Liver (tissue), 3 donors: ENCODE data around the gene RAB40AL.

ENCODE experiments used
- ATF3 ChIP-seq: IDR thresholded peaks from 2 replicates; pipeline ENCODE4 v1.6.1; 2016; ENCODE audit warnings: antibody characterized with exemption
- CTCF ChIP-seq: fragments of 150-350 bp; IDR thresholded peaks from 2 replicates; pipeline ENCODE4 v1.5.1; 2017; ENCODE audit warnings: improper control_type of control experiment, low read depth, low read length; ENCODE audit not compliant: missing input control
- EGR1 ChIP-seq, 2 donors: IDR thresholded peaks; 2 replicates each; pipeline ENCODE4 v1.6.1; 2016 to 2018; ENCODE audit warnings: antibody characterized with exemption in 2 of 2, low read depth in 2 of 2
- GABPA ChIP-seq, 2 donors: IDR thresholded peaks in 1 of 2; conservative IDR thresholded peaks in 1 of 2; 2 replicates each; pipeline ENCODE4 v1.6.1; 2016; ENCODE audit warnings: antibody characterized with exemption in 2 of 2, mild to moderate bottlenecking in 1 of 2, moderate library complexity in 1 of 2
- HNF4G ChIP-seq: IDR thresholded peaks from 2 replicates; pipeline ENCODE4 v1.6.1; 2016; ENCODE audit warnings: antibody characterized with exemption
- JUND ChIP-seq, 2 donors: IDR thresholded peaks; 2 replicates each; pipeline ENCODE4 v1.6.1; 2016; ENCODE audit warnings: antibody characterized with exemption in 2 of 2
- NR2F2 ChIP-seq: IDR thresholded peaks from 2 replicates; pipeline ENCODE4 v1.6.1; 2016; ENCODE audit warnings: antibody characterized with exemption
- RAD21 ChIP-seq, 2 donors: IDR thresholded peaks; 2 replicates each; pipeline ENCODE4 v1.6.1; 2016; ENCODE audit warnings: antibody characterized with exemption in 2 of 2, mild to moderate bottlenecking in 2 of 2
- REST ChIP-seq: IDR thresholded peaks from 2 replicates; pipeline ENCODE4 v1.6.1; 2016; ENCODE audit warnings: antibody characterized with exemption, mild to moderate bottlenecking
- RXRA ChIP-seq, 2 donors: IDR thresholded peaks; 2 replicates each; pipeline ENCODE4 v1.6.1; 2017 to 2018; ENCODE audit warnings: antibody characterized with exemption in 2 of 2, mild to moderate bottlenecking in 1 of 2
- SP1 ChIP-seq: IDR thresholded peaks from 2 replicates; pipeline ENCODE4 v1.6.1; 2018; ENCODE audit warnings: antibody characterized with exemption, mild to moderate bottlenecking
- TAF1 ChIP-seq: conservative IDR thresholded peaks from 2 replicates; pipeline ENCODE4 v1.6.1; 2016; ENCODE audit warnings: antibody characterized with exemption, mild to moderate bottlenecking
- YY1 ChIP-seq: IDR thresholded peaks from 2 replicates; pipeline ENCODE4 v1.6.1; 2016; ENCODE audit warnings: antibody characterized with exemption, mild to moderate bottlenecking
- ZBTB33 ChIP-seq: IDR thresholded peaks from 2 replicates; pipeline ENCODE4 v1.6.1; 2016; ENCODE audit warnings: antibody characterized with exemption
- donor health status: healthy.
- donor health status: healthy.

GRCh38 chrX:102976286-102976685, 39.2 kb downstream of the RAB40AL start:
- TF ChIP-seq CTCF (no peak), EGR1 (IDR thresholded peaks at IDR 0.05; ENCODE audit: low read depth in 2 of 2) (no peak), HNF4G (no peak), REST (no peak), JUND (IDR thresholded peaks at IDR 0.05) (no peak), TAF1 (no peak), RAD21 (IDR thresholded peaks at IDR 0.05) (no peak), GABPA (IDR thresholded peaks at IDR 0.05 in 1 of 2, conservative IDR thresholded peaks at IDR 0.05 in 1 of 2) (no peak), ATF3 (no peak), YY1 (no peak), NR2F2 (no peak), SP1 (no peak), ZBTB33 (no peak), RXRA (IDR thresholded peaks at IDR 0.05) (no peak)
